AG10803 (cell line): ENCODE results near the gene SLC12A3.
"Not testable (repeated sequence)": the region's sequence is repeated elsewhere in the genome, so short reads cannot be mapped to it uniquely, and the experiment has no call there.

Source experiments
- DNase-seq: peaks from one replicate; pipeline ENCODE4 v3.0.0; 2010; ENCODE audit warnings: low read depth
- H3K4me3 ChIP-seq: 2 replicates; pipeline ENCODE4 v1.5.1; 2011; ENCODE audit warnings: mild to moderate bottlenecking, low read length, control low read depth
- TF ChIP-seq, protein P1 (sequence below): conservative IDR thresholded peaks from 2 replicates; pipeline ENCODE4 v1.5.1; 2011; ENCODE audit warnings: mild to moderate bottlenecking, low read length, control low read depth, inconsistent platforms

The SLC12A3 gene

DNA sequence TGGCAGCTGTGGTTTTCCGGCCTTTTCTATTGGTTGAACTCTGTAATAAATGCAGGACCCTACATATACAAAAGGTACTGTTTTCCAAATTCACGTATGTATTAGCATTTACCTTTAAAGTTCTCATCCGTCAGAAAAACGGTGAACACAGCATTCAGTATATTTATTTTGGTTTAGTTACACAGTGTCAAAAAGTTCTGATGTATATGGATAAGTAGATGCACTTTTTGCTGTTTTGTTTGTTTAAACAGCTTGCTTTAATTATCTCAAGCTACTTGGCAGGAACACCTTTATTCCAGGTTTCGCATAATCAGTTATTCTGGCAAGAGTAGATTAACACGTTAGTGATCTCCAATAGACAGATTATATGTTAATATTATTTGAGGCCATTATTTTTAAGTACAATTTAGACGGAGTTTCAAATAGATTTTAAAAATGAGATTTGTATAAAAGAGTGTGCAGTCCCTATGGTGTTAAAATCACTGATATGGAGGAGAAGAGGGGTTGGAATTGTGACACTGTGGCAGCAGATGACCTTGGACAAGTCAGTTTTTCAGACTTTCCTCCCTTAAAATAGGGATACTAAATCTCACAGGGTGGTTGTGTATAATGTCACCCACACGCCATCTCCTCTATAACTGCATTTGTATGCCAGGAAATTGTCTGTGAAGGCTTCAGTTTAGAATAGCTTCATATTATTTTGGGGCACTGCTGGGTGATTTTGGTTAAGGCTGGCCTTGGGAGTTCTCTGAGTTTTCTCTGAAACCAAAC lies 69.0 kb downstream of the SLC12A3 start:
- TF ChIP-seq, protein P1, sequence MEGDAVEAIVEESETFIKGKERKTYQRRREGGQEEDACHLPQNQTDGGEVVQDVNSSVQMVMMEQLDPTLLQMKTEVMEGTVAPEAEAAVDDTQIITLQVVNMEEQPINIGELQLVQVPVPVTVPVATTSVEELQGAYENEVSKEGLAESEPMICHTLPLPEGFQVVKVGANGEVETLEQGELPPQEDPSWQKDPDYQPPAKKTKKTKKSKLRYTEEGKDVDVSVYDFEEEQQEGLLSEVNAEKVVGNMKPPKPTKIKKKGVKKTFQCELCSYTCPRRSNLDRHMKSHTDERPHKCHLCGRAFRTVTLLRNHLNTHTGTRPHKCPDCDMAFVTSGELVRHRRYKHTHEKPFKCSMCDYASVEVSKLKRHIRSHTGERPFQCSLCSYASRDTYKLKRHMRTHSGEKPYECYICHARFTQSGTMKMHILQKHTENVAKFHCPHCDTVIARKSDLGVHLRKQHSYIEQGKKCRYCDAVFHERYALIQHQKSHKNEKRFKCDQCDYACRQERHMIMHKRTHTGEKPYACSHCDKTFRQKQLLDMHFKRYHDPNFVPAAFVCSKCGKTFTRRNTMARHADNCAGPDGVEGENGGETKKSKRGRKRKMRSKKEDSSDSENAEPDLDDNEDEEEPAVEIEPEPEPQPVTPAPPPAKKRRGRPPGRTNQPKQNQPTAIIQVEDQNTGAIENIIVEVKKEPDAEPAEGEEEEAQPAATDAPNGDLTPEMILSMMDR = no peak
- no peak for DNase-seq
- peak overlapping the region; percentile 98 for H3K4me3 ChIP-seq

DNA sequence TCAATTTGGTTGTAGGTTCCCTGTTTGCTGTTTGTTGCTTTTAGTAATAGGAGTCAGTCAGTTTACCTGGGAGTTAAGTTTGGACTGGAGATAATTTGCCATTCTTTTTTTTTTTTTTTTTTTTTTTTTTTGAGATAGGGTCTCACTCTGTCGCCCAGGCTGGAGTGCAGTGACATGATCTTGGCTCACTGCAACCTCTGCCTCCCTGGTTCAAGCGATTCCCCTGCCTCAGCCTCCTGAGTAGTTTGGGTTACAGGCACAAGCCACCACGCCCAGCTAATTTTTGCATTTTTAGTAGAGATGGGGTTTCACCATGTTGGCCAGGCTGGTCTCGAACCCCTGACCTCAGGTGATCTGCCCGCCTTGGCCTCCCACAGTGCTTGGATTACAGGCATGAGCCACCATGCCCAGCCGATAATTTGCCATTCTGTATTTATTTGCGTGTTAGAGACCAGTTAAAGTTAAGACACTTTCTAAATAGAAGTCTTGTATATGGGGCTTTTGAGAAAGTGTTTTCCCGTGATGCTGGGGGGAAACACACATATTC lies 69.7 kb downstream of the SLC12A3 start:
- DNase-seq = not testable (repeated sequence)
- peak overlapping the region; percentile 98 for H3K4me3 ChIP-seq

DNA sequence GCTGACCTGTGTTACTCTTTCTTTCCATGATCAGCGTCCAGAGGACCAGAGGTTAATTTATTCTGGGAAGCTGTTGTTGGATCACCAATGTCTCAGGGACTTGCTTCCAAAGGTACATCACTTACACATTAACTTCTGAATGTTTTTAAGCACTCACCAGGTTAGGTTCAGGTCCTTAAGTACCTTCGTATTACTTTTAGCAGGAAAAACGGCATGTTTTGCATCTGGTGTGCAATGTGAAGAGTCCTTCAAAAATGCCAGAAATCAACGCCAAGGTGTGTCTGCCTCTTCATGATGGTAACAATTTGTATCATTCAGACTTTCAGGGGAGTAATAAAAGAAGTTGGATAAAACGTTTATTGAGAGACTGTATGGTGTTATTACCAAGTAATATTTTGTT lies 70.2 kb downstream of the SLC12A3 start:
- peak overlapping the region; percentile 98 for H3K4me3 ChIP-seq
- TF ChIP-seq, protein P1 = no peak
- no peak for DNase-seq

DNA sequence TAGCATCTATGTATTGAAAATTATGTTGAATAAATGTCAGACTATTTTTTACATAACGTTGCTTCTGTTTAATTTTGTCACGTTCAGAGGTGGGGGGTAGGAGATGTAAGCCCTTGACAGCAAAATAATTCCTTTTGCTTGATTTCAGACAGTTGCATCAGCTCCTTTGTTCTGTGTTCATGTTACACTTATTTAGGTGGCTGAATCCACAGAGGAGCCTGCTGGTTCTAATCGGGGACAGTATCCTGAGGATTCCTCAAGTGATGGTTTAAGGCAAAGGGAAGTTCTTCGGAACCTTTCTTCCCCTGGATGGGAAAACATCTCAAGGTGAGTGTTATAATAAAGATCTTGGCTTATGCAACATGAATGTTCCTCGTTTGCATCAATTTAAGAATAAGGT lies 71.5 kb downstream of the SLC12A3 start:
- peak; percentile 67 for DNase-seq
- TF ChIP-seq, protein P1 = 0 out of 2 replicates have a peak, but pooled peaks have one; percentile 4
- peak overlapping the region; percentile 98 for H3K4me3 ChIP-seq

DNA sequence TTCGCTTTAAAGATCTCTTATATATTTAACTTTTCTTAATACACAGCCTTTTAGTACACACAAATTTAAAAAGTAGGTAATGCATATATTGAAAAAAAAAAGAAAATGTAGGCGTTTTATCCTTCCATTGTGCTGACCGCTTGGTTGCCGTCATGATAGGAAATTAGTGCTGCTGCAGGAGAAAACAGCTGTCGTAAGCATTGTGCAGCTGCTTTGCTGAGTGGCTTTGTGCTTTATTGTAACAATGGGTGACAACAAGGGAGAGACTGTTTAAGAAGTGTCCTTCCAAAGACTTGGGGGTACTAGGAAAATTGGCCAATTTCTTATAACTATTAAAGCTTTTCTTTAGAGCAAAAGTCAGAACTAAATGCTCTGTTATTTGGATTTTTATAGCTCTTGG lies 71.9 kb downstream of the SLC12A3 start:
- no peak for DNase-seq
- TF ChIP-seq, protein P1 = no peak
- peak overlapping the region; percentile 41 for H3K4me3 ChIP-seq

DNA sequence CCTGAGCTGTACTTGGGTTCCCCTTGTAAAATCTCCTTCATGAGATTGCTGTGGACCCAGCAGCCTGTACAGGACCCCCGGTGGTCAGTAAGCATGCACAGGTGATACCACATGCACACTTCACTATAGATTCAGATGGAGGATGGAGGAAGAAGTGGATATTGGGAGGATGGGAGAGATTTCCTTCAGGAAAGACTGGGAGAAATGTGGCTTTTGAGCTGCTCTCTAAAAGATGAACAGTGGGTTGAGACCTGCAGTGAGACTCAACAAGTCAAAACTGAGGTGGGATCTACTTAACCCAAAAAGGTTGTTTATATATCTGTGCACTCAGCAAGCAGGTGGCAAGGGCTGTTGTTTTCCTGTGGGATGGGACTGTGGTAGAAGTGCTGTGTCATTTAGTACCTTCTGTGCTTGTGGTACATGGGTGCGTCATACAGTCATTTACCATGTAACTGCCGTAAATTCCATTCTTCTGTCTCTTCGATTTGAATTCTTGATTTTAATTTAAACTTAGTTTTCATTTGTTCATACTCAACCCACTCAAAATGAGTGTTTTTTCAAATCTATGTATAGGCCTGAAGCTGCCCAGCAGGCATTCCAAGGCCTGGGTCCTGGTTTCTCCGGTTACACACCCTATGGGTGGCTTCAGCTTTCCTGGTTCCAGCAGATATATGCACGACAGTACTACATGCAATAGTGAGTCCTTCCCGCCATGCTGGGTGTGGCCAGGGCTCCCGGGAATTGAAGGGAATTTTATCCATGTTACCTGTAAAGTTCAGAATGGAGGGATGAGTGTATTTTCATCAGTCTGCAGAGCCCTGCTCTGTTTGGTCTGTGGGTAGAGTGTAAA lies 73.9 kb downstream of the SLC12A3 start:
- TF ChIP-seq, protein P1 = no peak
- H3K4me3 ChIP-seq = no peak overlapping the region
- no peak for DNase-seq

DNA sequence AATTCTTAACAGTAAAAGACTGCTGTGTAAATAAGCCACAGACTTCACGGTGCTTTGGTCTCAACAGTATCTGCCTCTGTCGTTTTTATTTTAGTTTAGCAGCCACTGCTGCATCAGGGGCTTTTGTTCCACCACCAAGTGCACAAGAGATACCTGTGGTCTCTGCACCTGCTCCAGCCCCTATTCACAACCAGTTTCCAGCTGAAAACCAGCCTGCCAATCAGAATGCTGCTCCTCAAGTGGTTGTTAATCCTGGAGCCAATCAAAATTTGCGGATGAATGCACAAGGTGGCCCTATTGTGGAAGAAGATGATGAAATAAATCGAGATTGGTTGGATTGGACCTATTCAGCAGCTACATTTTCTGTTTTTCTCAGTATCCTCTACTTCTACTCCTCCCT lies 74.8 kb downstream of the SLC12A3 start:
- no peak for DNase-seq
- TF ChIP-seq, protein P1 = no peak
- no peak overlapping the region for H3K4me3 ChIP-seq
